Hippocampal formation (tissue), 2 donors: ENCODE measurements around the gene NLRP10.
"Not testable (repeated sequence)": the region's sequence is repeated elsewhere in the genome, so short reads cannot be mapped to it uniquely, and the experiment has no call there.

Experiments
- DNase-seq, 2 donors: peaks; one replicate each; lab custom pipeline; 2025; lab: John Stamatoyannopoulos, UW

Gene NLRP10

GRCh38 chr11:7965386-7965785 is at the start of gene NLRP10:
TSS of gene NLRP10 (minus strand) at chr11:7965447. CDS start at chr11:7963495, 1,952 bp downstream.
- no peak for DNase-seq

DNA sequence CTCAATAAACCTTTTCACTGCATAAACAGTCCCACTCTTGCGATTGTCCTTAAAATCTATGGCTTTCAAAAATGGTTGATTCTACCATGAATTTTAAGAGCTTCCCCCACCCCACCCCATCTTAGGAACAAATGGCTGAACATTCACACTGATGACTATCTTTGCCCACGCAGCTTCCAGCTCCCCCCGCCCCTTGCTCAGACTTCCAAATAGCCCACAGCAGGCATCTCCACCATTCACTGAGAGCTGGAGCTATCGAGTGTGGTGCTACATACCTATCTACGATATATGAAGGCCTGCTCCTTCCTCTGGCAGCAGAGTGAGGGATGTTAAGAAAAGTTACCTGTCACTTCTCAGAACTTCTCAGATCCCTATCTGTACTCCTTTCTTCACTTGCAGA is 48.6 kb upstream of the NLRP10 start:
- DNase-seq = no peak

- peak; percentile 14 to 15 for DNase-seq
Measured at GRCh38 chr11:8011981-8012444, 46.8 kb upstream of the NLRP10 start.

- DNase-seq = no peak
Measured at GRCh38 chr11:8011371-8011770, 46.1 kb upstream of the NLRP10 start.

- DNase-seq = no peak
Measured at GRCh38 chr11:8009856-8010255, 44.6 kb upstream of the NLRP10 start.

DNA sequence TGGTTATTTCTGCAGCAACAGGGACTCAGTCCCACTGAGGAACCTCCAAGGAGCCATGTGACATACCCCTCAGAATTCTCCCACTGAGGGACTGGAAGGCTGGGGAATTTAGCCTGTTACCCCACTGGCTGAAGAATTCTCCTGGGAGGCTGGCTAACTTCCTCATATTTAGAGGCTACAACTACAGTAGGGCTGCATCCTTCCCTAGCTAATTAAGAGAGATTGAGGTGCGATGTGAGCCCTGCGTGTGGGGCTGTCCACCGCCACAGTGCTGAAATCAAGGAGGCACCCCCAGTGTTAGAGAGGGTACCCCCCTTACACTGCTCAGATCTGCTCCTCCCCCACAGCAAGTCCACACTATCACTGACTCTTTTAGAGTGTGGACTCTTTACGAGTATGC is 43.0 kb upstream of the NLRP10 start:
- no peak for DNase-seq

DNA sequence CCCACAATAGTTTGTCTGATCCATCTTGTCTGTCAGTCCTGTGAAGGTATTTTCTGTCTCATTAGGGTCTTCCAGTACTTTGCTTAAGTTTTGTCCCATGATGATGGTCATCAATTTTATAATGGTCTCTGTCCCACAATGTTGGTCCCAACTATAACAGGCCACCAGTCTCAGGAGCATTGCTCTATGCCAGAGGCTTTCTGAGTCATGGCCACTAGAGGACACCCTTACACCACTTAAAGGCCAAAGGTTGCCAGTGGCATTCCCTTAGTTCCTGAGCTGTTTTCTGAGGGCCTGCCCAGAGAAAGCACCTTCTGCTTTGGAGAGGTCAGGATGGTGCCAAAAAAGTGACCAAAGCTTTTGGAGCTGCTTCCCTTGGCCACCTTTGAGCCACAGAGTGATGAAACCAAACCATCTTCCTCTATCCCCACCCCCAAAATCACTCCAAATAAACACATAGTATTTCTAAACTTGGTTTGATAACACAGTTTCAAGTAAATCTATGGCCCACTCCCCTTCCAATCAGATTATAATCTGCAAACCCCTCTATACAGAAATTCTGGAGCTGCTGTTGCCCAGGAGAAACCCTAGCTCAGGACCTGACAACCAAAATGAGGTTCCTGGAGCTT is 41.2 kb upstream of the NLRP10 start:
- DNase-seq = peak; percentile 22 to 62

DNA sequence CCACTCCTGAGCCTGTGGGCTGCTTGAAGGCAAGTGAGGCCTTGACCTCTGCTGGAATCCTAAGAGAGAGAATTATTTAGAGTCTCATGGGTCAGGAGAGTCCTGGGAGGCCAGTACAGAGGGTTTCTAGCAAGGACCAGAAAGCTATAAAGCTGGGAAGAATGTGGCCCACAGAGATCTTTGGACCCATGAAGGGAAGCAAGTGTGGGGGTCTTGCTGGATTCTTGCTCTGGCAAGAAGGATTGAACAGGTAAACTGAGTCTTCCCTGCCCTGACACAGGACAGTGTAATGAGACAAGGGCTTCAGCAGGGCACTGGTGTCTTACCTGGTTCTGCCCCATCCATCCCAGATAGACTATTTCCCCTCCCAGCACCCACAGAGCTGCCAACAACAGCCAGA is 40.3 kb upstream of the NLRP10 start:
- no peak for DNase-seq

DNA sequence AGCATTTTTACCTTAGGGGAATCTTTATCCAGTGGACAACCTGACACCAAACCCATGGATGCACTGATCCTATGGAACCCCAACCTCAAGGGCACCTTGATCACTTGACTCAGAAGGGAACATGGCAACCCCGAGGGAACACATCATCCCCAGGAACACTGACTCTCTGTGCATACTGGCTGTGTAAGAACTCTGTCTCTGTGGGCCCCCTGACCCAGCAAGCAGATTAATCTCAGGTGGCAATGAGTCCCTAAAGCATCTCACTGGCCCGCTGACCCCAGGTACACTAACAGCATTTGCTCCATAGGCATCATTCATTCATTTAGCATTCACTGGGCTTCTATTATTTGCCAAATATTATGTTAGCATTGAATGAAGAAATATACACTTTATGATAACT is 38.8 kb upstream of the NLRP10 start:
- DNase-seq = no peak

DNA sequence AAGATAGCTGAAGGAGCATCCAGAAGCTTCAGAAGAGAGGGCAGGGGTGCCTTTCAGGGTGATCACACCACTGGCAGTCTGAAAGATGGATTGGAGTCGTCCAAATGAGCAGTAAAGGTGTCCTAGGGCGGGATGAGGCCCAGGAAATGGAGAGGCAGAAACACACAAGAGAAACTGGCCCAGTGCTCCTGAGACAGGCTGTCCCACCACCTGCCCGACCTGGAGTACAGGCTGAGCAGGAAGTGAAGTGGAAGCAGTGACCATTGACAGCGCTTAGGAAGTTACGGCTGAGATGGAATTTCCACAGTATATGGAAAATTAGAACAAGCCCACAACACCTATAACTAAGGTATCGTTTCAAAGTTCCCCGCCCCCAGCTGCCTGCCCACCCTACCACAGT is 37.9 kb upstream of the NLRP10 start:
- no peak for DNase-seq

DNA sequence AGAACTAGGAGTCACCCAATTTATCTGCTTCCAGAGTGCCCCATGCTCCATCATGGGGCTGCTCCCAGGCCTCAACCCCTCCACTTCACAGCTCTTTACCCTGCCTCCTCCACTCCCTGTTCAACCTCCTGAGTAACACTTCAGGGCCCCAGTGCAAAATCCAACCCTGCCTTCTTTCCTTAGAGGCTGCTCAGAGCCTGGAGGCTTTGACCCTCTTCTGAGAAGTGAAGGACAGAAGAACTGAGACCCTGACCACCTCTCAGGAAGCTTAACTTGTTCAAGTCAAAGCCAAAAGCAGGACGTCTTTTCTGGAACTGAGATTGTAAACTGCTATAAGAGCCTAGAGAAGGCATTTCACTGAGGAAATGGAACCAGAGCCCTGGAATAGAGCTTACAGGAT is 37.4 kb upstream of the NLRP10 start:
- DNase-seq = no peak

DNA sequence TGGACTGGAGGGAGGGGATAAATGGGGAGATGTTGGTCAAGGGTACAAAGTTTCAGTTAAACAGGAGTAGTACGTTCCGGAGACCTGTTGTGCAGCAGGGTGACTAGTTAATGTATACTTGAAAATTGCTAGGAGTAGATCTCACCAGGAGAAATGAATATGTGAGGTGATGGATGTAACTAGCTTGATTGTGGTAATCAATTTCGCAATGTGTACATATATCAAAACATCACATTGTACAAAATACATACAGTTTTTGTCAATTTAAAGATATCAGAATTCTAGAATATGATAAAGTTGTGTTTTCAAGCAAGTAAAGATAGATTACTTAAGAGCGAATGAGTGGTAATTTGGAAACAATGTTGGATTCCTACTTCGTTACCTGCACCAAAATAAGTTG is 35.1 kb upstream of the NLRP10 start:
- DNase-seq = no peak

DNA sequence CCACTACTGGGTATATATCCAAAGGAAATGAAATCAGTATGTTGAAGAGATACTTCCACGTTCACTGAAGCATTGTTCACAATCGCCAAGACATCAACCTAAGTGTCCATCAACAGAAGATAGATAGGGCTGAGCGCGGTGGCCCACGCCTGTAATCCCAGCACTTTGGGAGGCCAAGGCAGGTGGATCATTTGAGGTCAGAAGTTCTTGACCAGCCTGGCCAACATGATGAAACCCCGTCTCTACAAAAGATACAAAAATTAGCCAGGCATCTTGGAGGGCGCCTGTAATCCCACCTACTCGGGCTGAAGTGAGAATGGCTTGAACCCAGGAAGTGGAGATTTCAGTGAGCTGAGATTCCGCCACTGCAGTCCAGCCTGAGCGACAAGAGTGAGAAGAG is 34.5 kb upstream of the NLRP10 start:
- no peak for DNase-seq

DNA sequence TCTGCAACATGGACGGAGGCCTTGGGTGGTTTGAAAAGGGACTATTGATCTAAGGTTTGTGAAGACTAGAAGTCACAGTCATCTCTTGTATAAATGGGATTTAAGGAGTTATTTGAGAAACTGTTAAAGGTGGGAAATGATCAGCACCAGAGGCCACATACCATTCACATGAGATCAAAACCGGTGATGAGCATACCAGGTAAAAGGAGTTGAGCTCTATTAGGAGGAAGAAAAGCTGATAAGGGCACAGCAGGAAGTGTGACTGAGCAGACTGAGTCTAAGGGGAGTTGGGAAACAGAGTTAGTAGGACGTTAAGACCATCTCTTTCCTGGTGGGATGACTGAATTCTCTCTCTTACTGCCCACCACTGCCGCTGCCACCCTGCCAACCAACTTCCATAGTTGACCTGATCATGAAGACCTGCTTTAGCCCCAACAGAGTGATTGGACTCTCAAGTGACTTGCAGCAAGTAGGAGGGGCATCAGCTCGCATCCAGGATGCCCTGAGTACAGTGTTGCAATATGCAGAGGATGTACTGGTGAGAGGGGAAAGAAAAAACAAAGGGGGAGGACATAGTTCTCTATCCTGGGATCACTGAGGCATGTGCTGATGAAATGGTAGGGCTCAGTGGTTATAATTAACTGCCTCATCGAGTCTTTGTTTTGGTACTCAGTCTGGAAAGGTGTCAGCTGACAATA is 29.5 kb upstream of the NLRP10 start:
- no peak for DNase-seq

DNA sequence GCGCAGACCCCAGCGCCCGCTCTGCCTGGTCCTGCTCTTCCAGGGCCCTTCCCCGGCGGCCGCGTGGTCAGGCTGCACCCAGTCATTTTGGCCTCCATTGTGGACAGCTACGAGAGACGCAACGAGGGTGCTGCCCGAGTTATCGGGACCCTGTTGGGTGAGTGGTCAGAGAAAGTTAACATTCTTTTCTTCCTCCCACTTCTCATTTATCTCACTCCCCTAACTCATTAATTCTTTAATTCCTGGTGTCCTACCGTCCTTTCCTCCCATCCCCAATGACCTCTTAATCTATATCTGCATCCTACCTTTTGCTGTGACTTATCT is 22.3 kb upstream of the NLRP10 start:
- not testable (repeated sequence) for DNase-seq

GRCh38 chr11:7986768-7987559 is 21.7 kb upstream of the NLRP10 start, which contains the start of gene EIF3F:
TSS of gene EIF3F (plus strand) at chr11:7987337. CDS start at chr11:7987353, 16 bp downstream.
- DNase-seq = peak; percentile 92 to 100

- no peak for DNase-seq
Measured at GRCh38 chr11:7983832-7984590, 18.8 kb upstream of the NLRP10 start.

DNA sequence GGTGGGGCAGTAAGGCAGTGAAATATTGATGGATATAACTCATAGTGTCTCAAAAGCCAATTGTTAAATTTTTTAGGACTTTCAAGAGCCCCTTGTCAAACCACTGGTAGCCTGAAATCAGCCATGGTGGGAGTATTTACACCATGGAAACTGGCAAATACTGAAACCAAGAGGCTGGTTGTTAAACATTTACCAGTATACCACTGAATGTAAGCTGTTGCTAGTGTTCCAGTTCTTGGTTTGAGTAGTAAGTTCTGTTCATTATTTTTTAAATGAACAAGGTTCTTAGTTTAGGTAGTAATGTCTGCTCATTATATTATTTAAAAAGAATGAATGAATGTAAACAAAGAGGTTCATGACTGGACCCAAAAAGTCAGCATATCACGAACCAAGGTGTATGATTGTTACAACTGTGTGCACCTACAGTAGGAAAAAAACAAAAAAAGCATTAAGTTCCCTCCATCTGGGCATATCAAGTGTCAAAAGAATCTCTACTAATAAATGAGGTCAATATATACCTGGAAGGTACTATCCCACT is 17.4 kb upstream of the NLRP10 start:
- no peak for DNase-seq

GRCh38 chr11:7981619-7982157 is 16.4 kb upstream of the NLRP10 start:
- DNase-seq = no peak

- DNase-seq = no peak
Measured at GRCh38 chr11:7977232-7977917, 12.1 kb upstream of the NLRP10 start.

- DNase-seq = no peak
Measured at GRCh38 chr11:7974668-7975067, 9.4 kb upstream of the NLRP10 start.
